Fibroblast of pulmonary artery (primary cell): ENCODE data around the gene INPP4B.

Experiments used
- DNase-seq: peaks from one replicate; pipeline ENCODE4 v3.0.0-alpha.2; 2010; ENCODE audit warnings: low read depth
- H3K4me3 ChIP-seq: replicated peaks from 2 replicates; pipeline ENCODE4 v1.5.1; 2011; ENCODE audit warnings: low read depth, mild to moderate bottlenecking, control low read depth, low read length, moderate library complexity
- TF ChIP-seq, protein P1 (sequence below): IDR thresholded peaks from 2 replicates; pipeline ENCODE4 v1.5.1; 2011; ENCODE audit warnings: mild to moderate bottlenecking, control low read depth, low read length, inconsistent platforms; ENCODE audit errors: missing control alignments

The INPP4B gene

DNA sequence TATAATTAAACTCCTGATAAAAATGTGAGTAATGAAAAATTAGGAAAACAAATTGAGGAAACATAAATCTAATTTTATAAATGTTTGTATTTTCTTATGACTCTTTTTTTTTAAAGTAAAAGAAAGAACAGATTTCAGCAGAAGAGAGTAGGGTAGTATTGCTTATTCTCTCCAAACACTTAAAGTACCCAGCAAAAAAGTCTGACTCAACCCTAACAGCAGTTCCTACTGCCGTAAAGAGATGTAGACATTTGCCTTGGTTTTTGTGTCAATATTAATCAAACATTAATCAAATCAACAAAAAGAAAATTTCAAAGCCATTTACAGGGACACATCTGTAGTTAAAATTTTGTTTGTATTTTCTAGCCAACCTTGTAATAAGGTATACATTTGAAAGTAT, 701.3 kb downstream of the INPP4B start:
- DNase-seq, result no peak
- H3K4me3 ChIP-seq, result no peak overlapping the region
- TF ChIP-seq, protein P1, sequence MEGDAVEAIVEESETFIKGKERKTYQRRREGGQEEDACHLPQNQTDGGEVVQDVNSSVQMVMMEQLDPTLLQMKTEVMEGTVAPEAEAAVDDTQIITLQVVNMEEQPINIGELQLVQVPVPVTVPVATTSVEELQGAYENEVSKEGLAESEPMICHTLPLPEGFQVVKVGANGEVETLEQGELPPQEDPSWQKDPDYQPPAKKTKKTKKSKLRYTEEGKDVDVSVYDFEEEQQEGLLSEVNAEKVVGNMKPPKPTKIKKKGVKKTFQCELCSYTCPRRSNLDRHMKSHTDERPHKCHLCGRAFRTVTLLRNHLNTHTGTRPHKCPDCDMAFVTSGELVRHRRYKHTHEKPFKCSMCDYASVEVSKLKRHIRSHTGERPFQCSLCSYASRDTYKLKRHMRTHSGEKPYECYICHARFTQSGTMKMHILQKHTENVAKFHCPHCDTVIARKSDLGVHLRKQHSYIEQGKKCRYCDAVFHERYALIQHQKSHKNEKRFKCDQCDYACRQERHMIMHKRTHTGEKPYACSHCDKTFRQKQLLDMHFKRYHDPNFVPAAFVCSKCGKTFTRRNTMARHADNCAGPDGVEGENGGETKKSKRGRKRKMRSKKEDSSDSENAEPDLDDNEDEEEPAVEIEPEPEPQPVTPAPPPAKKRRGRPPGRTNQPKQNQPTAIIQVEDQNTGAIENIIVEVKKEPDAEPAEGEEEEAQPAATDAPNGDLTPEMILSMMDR, result no peak

DNA sequence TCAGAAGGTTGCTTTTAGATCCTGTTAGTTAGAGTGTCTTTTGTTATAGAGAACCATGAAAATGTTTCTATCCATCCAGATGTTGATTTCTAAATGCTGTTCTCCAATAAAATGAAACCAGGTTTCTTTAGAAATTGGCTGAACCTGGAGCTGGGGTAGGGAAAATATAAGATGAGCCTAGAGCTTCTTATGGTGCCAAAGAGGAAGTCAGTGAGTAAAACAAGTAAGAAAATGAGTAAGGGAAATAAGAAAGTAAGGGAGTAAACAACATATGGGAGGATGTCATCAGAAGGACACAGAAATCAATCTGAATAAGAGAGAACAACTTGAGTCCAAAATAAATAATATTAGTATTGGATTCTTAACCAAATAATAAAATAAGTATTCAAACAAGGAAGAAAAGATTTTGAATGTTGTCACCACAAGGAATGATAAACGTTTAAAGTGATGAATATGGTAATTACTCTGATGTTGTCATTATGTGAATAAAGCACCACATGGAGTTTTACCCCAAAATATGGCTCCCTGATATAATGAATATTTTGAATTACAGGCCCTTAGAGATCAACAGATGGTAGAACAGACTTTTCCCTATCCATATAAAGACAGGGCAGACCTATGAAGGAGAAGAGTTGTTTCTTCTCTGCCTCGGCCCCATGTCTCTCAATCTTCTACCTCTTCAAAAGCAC, 703.6 kb downstream of the INPP4B start:
- DNase-seq, result no peak
- TF ChIP-seq, protein P1, result no peak
- no peak overlapping the region for H3K4me3 ChIP-seq

DNA sequence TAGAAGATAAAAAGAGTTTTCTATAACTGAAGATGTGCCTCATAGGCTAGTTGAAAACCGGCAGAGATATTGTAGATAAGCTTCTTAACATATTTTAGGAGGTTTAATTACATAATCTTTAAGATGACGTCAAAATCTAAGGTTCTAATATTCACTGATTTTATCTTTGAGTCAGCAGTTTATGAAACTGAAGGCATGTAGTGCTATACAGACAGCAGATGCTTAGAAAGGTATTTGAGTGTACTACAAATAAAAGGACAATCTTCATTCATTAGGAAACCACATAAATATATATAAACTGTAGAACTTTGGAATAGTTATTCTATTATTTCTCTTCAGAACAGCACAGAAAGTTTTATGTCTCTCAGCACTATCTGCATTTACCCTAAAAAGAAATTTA, 704.9 kb downstream of the INPP4B start:
- TF ChIP-seq, protein P1, result no peak
- no peak for DNase-seq
- no peak overlapping the region for H3K4me3 ChIP-seq

DNA sequence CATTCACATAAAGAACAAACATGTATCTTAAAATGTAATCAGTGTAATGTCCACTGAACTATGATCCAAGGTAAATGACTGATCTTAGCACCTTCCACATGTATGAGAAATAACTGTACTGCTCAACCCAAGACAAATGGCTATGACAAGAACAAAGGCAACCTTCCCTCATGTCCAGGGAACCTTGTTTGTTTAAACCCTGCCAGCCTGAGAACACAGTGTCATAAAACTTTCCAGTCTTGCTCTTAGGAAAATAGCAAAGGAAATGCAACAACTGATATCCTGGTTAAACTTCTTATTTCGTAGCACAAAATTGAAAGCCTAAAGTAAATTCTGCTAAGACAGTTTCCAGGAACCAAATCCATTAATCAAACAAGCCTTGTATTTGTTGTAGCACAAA, 715.4 kb downstream of the INPP4B start:
- DNase-seq, result no peak
- no peak overlapping the region for H3K4me3 ChIP-seq
- TF ChIP-seq, protein P1, result no peak

DNA sequence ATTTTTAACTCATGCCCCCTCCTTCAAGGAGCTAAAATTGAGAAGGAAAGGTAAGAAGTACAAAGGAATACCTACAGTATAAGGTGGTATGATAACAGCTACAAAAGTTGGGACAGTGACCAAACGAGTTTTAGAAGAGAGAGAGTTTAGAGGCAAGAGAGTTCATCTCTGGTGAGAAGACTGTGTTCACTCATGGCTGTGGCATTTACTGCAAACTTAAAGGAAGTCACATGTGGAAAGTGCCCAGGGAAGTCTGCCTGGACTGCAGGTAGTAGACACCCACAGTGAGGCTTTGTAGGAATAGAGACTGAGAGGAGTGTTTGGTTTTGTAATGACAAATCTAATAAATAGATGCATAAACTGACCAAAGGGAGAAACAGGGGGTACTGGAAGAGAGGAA, 716.2 kb downstream of the INPP4B start:
- DNase-seq, result no peak
- no peak overlapping the region for H3K4me3 ChIP-seq
- TF ChIP-seq, protein P1, result no peak

DNA sequence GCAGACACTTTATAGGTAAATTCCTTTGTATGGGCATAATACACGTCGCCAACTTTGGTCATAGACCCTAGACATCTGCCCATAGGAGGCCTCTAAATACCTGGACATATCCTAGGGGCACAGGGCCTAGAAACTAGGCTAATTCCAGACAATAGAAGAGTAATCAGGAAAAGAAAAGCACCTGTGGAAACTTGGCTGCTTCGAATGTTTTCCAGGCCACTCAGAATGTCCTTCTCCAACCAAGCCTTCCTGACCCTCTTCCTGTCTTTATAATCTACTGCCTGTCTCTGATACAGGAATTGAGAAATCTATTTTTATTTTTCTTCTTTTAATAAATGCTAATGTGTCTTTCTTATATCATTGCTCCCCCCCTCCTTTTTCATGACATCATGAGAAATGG, 716.6 kb downstream of the INPP4B start:
- DNase-seq, result no peak
- TF ChIP-seq, protein P1, result no peak

DNA sequence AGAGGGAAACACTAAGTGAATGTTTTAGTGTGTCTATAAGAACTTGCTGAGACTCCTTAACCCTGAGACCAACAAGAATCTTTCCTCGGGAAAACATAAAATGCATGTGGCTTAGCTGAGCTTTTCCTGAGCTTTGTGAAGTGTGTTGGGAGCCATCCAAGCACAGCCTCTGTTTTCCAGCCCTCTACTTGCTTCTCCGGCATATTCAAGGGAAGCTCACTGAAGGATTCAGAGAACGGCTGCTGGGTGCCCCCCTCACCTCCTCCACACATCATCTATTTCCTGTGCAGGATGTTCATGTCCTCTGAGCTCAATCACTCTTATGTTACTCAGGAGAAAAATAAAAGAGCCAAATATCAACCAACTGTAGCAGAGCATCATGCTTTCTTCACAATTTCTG, 717.6 kb downstream of the INPP4B start:
- DNase-seq, result peak; percentile 54
- TF ChIP-seq, protein P1, result no peak
- no peak overlapping the region for H3K4me3 ChIP-seq

More for the DNA sequence above, 716.6 kb downstream of the INPP4B start:
- no peak overlapping the region for H3K4me3 ChIP-seq
